H1 (cell line): ENCODE results near the gene SRGAP3. TPM values are rescaled to one million over a fixed set of nuclear protein-coding genes. Genes with fewer than 3 reads are reported as not detected.

ENCODE experiments used
- CTCF ChIA-PET: fragments of 300-600 bp; sonication (Branson Sonifier 250); formaldehyde crosslinking; loops from one replicate; lab custom pipeline; 2021; ENCODE audit not compliant: partially characterized antibody; lab: Charles Lee
- POLR2A ChIA-PET: fragments of 300-600 bp; sonication (Branson Sonifier 250); formaldehyde crosslinking; loops from one replicate; lab custom pipeline; 2021; ENCODE audit warnings: inconsistent platforms; ENCODE audit not compliant: partially characterized antibody; lab: Charles Lee
- DNase-seq, 2 experiments: peaks; one replicate each; pipeline versions ENCODE4 v3.0.0 to v3.0.0-alpha.2; 2010 to 2022; ENCODE audit warnings: low spot score in 2 of 2, low read depth in 1 of 2, mixed read lengths in 1 of 2
- FAIRE-seq: peaks from 2 replicates; lab custom pipeline; 2011; peaks lifted over from hg19 to GRCh38; lab: Jason Lieb, UNC
- H2AFZ ChIP-seq: 2 replicates; pipeline ENCODE4 v1.8.1; 2012; ENCODE audit warnings: low read length, inconsistent platforms
- H2AK5ac ChIP-seq: 2 replicates; pipeline ENCODE4 v1.6.1; 2013; ENCODE audit warnings: low read depth, low read length
- H2BK120ac ChIP-seq: replicated peaks from 2 replicates; pipeline ENCODE3; 2013; ENCODE audit warnings: low read depth, low read length, inconsistent platforms
- H2BK12ac ChIP-seq: 2 replicates; pipeline ENCODE4 v1.6.1; 2013; ENCODE audit warnings: low read depth, low read length
- H2BK15ac ChIP-seq: 2 replicates; pipeline ENCODE4 v1.6.1; 2013; ENCODE audit warnings: low read length
- H2BK20ac ChIP-seq: 2 replicates; pipeline ENCODE4 v1.6.1; 2013; ENCODE audit warnings: low read length
- H2BK5ac ChIP-seq: 2 replicates; pipeline ENCODE4 v1.6.1; 2013; ENCODE audit warnings: low read depth, low read length
- H3K14ac ChIP-seq: 2 replicates; pipeline ENCODE4 v1.6.1; 2013; ENCODE audit warnings: inconsistent platforms; ENCODE audit not compliant: insufficient read length
- H3K18ac ChIP-seq: 2 replicates; pipeline ENCODE4 v1.6.1; 2013; ENCODE audit warnings: low read length; ENCODE audit errors: extremely low read depth
- H3K23ac ChIP-seq: 2 replicates; pipeline ENCODE4 v1.6.1; 2013; ENCODE audit warnings: inconsistent platforms; ENCODE audit not compliant: insufficient read length
- H3K23me2 ChIP-seq: 2 replicates; pipeline ENCODE4 v1.6.1; 2013; ENCODE audit warnings: low read depth, low read length
- H3K27ac ChIP-seq: 2 replicates; pipeline ENCODE4 v1.6.1; 2011; ENCODE audit warnings: low read depth, low read length, inconsistent platforms
- H3K27me3 ChIP-seq, 4 experiments: replicated peaks in 1 of 4; 1 replicate in 1 of 4; 2 replicates in 3 of 4; pipeline versions ENCODE4 v1.6.1 to v1.8.1; 2011 to 2013; ENCODE audit warnings: low read length in 3 of 4, mild to moderate bottlenecking in 3 of 4, inconsistent platforms in 2 of 4, mixed read lengths in 2 of 4, moderate library complexity in 1 of 4; ENCODE audit not compliant: control insufficient read depth in 3 of 4, insufficient read depth in 3 of 4; ENCODE audit errors: extremely low read depth in 1 of 4
- H3K36me3 ChIP-seq, 4 experiments: 2 replicates each; pipeline versions ENCODE4 v1.6.1 to v1.8.1; 2011 to 2013; ENCODE audit warnings: mild to moderate bottlenecking in 4 of 4, low read length in 3 of 4, moderate library complexity in 2 of 4, control low read depth in 1 of 4, inconsistent platforms in 1 of 4; ENCODE audit not compliant: insufficient read depth in 4 of 4, control insufficient read depth in 2 of 4
- H3K4ac ChIP-seq: replicated peaks from 2 replicates; pipeline ENCODE3; 2013; ENCODE audit warnings: low read length, low read depth, mixed read lengths, inconsistent platforms; ENCODE audit not compliant: insufficient read length
- H3K4me1 ChIP-seq, 4 experiments: replicated peaks in 1 of 4; 1 replicate in 1 of 4; 2 replicates in 3 of 4; pipeline versions ENCODE4 v1.6.1 to v1.8.1; 2011 to 2013; ENCODE audit warnings: low read length in 3 of 4, inconsistent platforms in 2 of 4, mixed read lengths in 1 of 4; ENCODE audit not compliant: insufficient read depth in 4 of 4, control insufficient read depth in 3 of 4
- H3K4me2 ChIP-seq, 2 experiments: 2 replicates each; pipeline versions ENCODE4 v1.6.1 to v1.8.1; 2011 to 2013; ENCODE audit warnings: low read depth in 2 of 2, low read length in 2 of 2, control low read depth in 1 of 2, inconsistent platforms in 1 of 2, mild to moderate bottlenecking in 1 of 2; ENCODE audit not compliant: insufficient read depth in 1 of 2
- H3K4me3 ChIP-seq, 4 experiments: fragments of 200-600, 300-600 bp in 1 of 4; sonication (generic), shearing (Covaris generic), sonication (Bioruptor Twin) in 1 of 4; 2 replicates each; pipeline versions ENCODE4 v1.5.1 to v1.8.1; 2011 to 2016; ENCODE audit warnings: low read length in 4 of 4, low read depth in 3 of 4, control low read depth in 2 of 4, inconsistent platforms in 2 of 4, mild to moderate bottlenecking in 2 of 4, mixed read lengths in 1 of 4, moderate library complexity in 1 of 4; ENCODE audit not compliant: insufficient read depth in 2 of 4; ENCODE audit errors: extremely low read depth in 1 of 4
- H3K56ac ChIP-seq: replicated peaks from 2 replicates; pipeline ENCODE3; 2013; ENCODE audit warnings: low read depth, mild to moderate bottlenecking, mixed read lengths, low read length, inconsistent platforms; ENCODE audit not compliant: insufficient read length
- H3K79me1 ChIP-seq: 2 replicates; pipeline ENCODE4 v1.6.1; 2013; ENCODE audit warnings: low read depth, low read length, control low read depth
- H3K79me2 ChIP-seq, 2 experiments: 2 replicates each; pipeline versions ENCODE4 v1.6.1 to v1.8.1; 2012 to 2013; ENCODE audit warnings: low read length in 2 of 2, mild to moderate bottlenecking in 2 of 2, inconsistent platforms in 1 of 2; ENCODE audit not compliant: insufficient read depth in 2 of 2, control insufficient read depth in 1 of 2
- H3K9ac ChIP-seq, 4 experiments: replicated peaks in 1 of 4; 1 replicate in 1 of 4; 2 replicates in 3 of 4; pipeline versions ENCODE4 v1.6.1 to v1.8.1; 2011 to 2013; ENCODE audit warnings: low read depth in 3 of 4, low read length in 3 of 4, control low read depth in 2 of 4, mild to moderate bottlenecking in 2 of 4, moderate library complexity in 2 of 4, inconsistent platforms in 1 of 4; ENCODE audit errors: extremely low read depth in 1 of 4
- H3K9me3 ChIP-seq, 2 experiments: 2 replicates each; pipeline versions ENCODE4 v1.6.1 to v1.8.1; 2012 to 2013; ENCODE audit warnings: mild to moderate bottlenecking in 2 of 2, moderate library complexity in 2 of 2, control low read depth in 1 of 2, inconsistent platforms in 1 of 2, low read depth in 1 of 2, low read length in 1 of 2, mixed read lengths in 1 of 2; ENCODE audit not compliant: insufficient read depth in 2 of 2
- H4K20me1 ChIP-seq, 2 experiments: replicated peaks in 1 of 2; 2 replicates each; pipeline versions ENCODE3 to v1.8.1; 2011 to 2013; ENCODE audit warnings: inconsistent platforms in 2 of 2, low read length in 2 of 2, mild to moderate bottlenecking in 1 of 2; ENCODE audit not compliant: insufficient read depth in 2 of 2, control insufficient read depth in 1 of 2
- H4K5ac ChIP-seq: 2 replicates; pipeline ENCODE4 v1.6.1; 2013; ENCODE audit warnings: low read length, low read depth, mixed read lengths, inconsistent platforms; ENCODE audit not compliant: insufficient read length
- H4K8ac ChIP-seq: 2 replicates; pipeline ENCODE4 v1.8.0; 2013; ENCODE audit warnings: mild to moderate bottlenecking, moderate library complexity, low read length, inconsistent platforms; ENCODE audit not compliant: insufficient read depth; ENCODE audit errors: extremely low read depth
- H4K91ac ChIP-seq: replicated peaks from 2 replicates; pipeline ENCODE3; 2013; ENCODE audit warnings: low read length, mixed read lengths, inconsistent platforms; ENCODE audit not compliant: insufficient read length
- ASH2L ChIP-seq: fragments of 200-600, 300-600 bp; sonication (generic); IDR thresholded peaks from one replicate; pipeline ENCODE4 v1.7.1; 2017; ENCODE audit warnings: low read length
- CBX5 ChIP-seq: fragments of 300-800, 300-1000 bp; sonication (generic); IDR thresholded peaks from 2 replicates; pipeline ENCODE4 v1.7.1; 2016; ENCODE audit warnings: antibody characterized with exemption, low read length, low read depth
- POLR2A ChIP-seq, 2 experiments: IDR thresholded peaks; 1 replicate in 1 of 2; 2 replicates in 1 of 2; pipeline ENCODE4 v1.6.1; 2011; ENCODE audit warnings: low read depth in 2 of 2, low read length in 2 of 2, mild to moderate bottlenecking in 2 of 2; ENCODE audit errors: control extremely low read depth in 1 of 2
- POU5F1 ChIP-seq: IDR thresholded peaks from 2 replicates; pipeline ENCODE4 v1.6.1; 2011; ENCODE audit warnings: low read depth, mild to moderate bottlenecking, low read length, moderate library complexity
- RAD21 ChIP-seq, 2 experiments: IDR thresholded peaks in 1 of 2; conservative IDR thresholded peaks in 1 of 2; 2 replicates each; pipeline ENCODE4 v1.6.1; 2011; ENCODE audit warnings: low read depth in 2 of 2, low read length in 2 of 2, improper control_type of control experiment in 1 of 2, inconsistent platforms in 1 of 2, mild to moderate bottlenecking in 1 of 2, moderate library complexity in 1 of 2
- WGBS, 2 experiments: shearing (Covaris generic) in 1 of 2; methylation state at CpG; one replicate each; pipeline versions ENCODE4 v1.1.6 to v1.1.7; 2013 to 2015; ENCODE audit warnings: low lambda C conversion rate in 2 of 2, mixed read lengths in 2 of 2, inconsistent platforms in 1 of 2, low coverage in 1 of 2, missing lambda C conversion rate in 1 of 2; ENCODE audit not compliant: insufficient replicate concordance in 2 of 2, insufficient coverage in 1 of 2, insufficient read length in 1 of 2; ENCODE audit errors: extremely low coverage in 1 of 2, missing lambda C conversion rate in 1 of 2; 5-methylcytosine and 5-hydroxymethylcytosine counted together
- polyA plus RNA-seq, 7 experiments: library from polyadenylated mRNA; depleted of rRNA in 3 of 7; stranded (reverse) in 5 of 7; unstranded in 2 of 7; fragments of >200 nt in 5 of 7; fragments of 200-250 nt in 2 of 7; gene quantifications; 1 replicate in 5 of 7; 2 replicates in 1 of 7; 4 replicates in 1 of 7; pipeline versions ENCODE4 v1.2.1 to v1.2.3, GENCODE V29; 2011 to 2013; ENCODE audit warnings: missing spikeins in 2 of 7, mixed read lengths in 2 of 7
- total RNA-seq: library from RNA; stranded (reverse); fragmentation: NEBNext Ultra II Directional; extraction: Animal tissue kit (Norgen Biotek cat#: 25700); gene quantifications from 2 replicates; pipeline ENCODE4 v1.2.1, GENCODE V29; 2021

Gene SRGAP3
- total and polyA plus RNA-seq, 2 of the 8 experiments (the other 6 are each of a cell fraction or from before 2014, with no cell fraction given), result 5.8 to 11.4 TPM

- Histone ChIP-seq H3K4ac (no peak overlapping the region), H3K9me3 (peaks cover 0 to 5% of the 10 kb centered on the region in 2 experiments; a peak in 2 of 4 replicates), H3K18ac (no peak overlapping the region), H2BK5ac (no peak overlapping the region), H2BK12ac (no peak overlapping the region), H2AFZ (no peak overlapping the region), H3K4me1 (no peaks in the 10 kb centered on the region), H2BK15ac (no peak overlapping the region), H3K9ac (no peak overlapping the region), H4K20me1 (no peaks in the 10 kb centered on the region), H2AK5ac (no peak overlapping the region), H3K56ac (no peak overlapping the region), H3K79me1 (no peaks in the 10 kb centered on the region), H3K23me2 (no peaks in the 10 kb centered on the region; the same call in 1 of the 2 replicates), H3K36me3 (0 out of 8 replicates have a peak, but pooled peaks cover 0 to 2% (median 0%) of the 10 kb centered on the region in 4 experiments), H4K8ac (no peak overlapping the region), H4K5ac (no peak overlapping the region), H4K91ac (no peak overlapping the region), H2BK20ac (no peak overlapping the region), H3K4me3 (no peak overlapping the region), H3K27me3 (no peaks in the 10 kb centered on the region), H3K27ac (no peak overlapping the region), H3K79me2 (no peaks in the 10 kb centered on the region), H3K23ac (no peak overlapping the region), H3K14ac (no peak overlapping the region), H2BK120ac (no peak overlapping the region), H3K4me2 (no peak overlapping the region)
- WGBS, 2 experiments, result 92% methylated on average over 5 of the region's 5 CpGs; no CpG with 5 or more reads in 1 of the 2 experiments
- no peak for DNase-seq
- CTCF ChIA-PET, result interaction anchor here (0.6 to 7.9 kb wide), 9 partner anchors 26 to 362 kb away, joined by 3 to 91 read pairs (median 5); no protein-coding TSS in a partner anchor
- no peak for TF ChIP-seq POLR2A (IDR thresholded peaks at IDR 0.05; ENCODE audit: control extremely low read depth in 1 of 2, low read depth in 2 of 2, low read length in 2 of 2)
- no peak for TF ChIP-seq POU5F1
- TF ChIP-seq RAD21 (IDR thresholded peaks at IDR 0.05 in 1 of 2, conservative IDR thresholded peaks at IDR 0.05 in 1 of 2; ENCODE audit: low read depth in 2 of 2, low read length in 2 of 2), result no peak
- TF ChIP-seq ASH2L, result no peak
- TF ChIP-seq CBX5, result no peak
- FAIRE-seq, result no peak
- POLR2A ChIA-PET, result no interaction called here
Observed at GRCh38 chr3:9064850-9065249, 184.6 kb downstream of the SRGAP3 start.
